Measurements from ENCODE around the gene ASGR2. TPM values are rescaled to one million over a fixed set of nuclear protein-coding genes. Genes with fewer than 3 reads are reported as not detected.

Gene ASGR2
- total and polyA plus RNA-seq, 2 of the 13 experiments (the other 11 are each of a cell fraction or from before 2014, with no cell fraction given) = 320 to 754 TPM

GRCh38 chr17:7114875-7115614 lies 423 bp upstream of the ASGR2 start (continued):
- TF ChIP-seq ZNF281 (CRISPR knock-in tag; IDR thresholded peaks at IDR 0.05; ENCODE audit: borderline replicate concordance) (peak; percentile 46; the same call in 1 of the 2 replicates), MYC (CRISPR knock-in tag; IDR thresholded peaks at IDR 0.05; ENCODE audit: borderline replicate concordance) (0 out of 2 replicates have a peak, but pooled peaks have one; percentile 13), ZNF136 (CRISPR knock-in tag; IDR thresholded peaks at IDR 0.05; ENCODE audit: low read depth) (no peak), ZNF678 (CRISPR knock-in tag; IDR thresholded peaks at IDR 0.05) (no peak), SMARCE1 (IDR thresholded peaks at IDR 0.05; ENCODE audit: borderline replicate concordance) (no peak), SNAPC2 (CRISPR knock-in tag; IDR thresholded peaks at IDR 0.05) (no peak), CHCHD3 (CRISPR knock-in tag; IDR thresholded peaks at IDR 0.05) (peak; percentile 71; the same call in 1 of the 2 replicates), BORCS8-MEF2B (CRISPR knock-in tag; IDR thresholded peaks at IDR 0.05) (no peak), HDAC1 (CRISPR knock-in tag; IDR thresholded peaks at IDR 0.05) (peak; percentile 45), ZNF274 (CRISPR knock-in tag; IDR thresholded peaks at IDR 0.05) (no peak), ZNF672 (CRISPR knock-in tag; IDR thresholded peaks at IDR 0.05) (no peak), ARNT (IDR thresholded peaks at IDR 0.05) (no peak), ZNF660 (CRISPR knock-in tag; IDR thresholded peaks at IDR 0.05; ENCODE audit: borderline replicate concordance, low read depth) (no peak), HMGXB4 (CRISPR knock-in tag; IDR thresholded peaks at IDR 0.05; ENCODE audit: borderline replicate concordance in 1 of 2, low read depth in 1 of 2) (no peak; a peak in 2 of 4 replicates), ZNF142 (CRISPR knock-in tag; IDR thresholded peaks at IDR 0.05) (peak; percentile 63), SOX5 (CRISPR knock-in tag; IDR thresholded peaks at IDR 0.05; ENCODE audit: borderline replicate concordance) (no peak; the same call in 1 of the 2 replicates), GABPB1 (CRISPR knock-in tag; IDR thresholded peaks at IDR 0.05) (peak; percentile 47; the same call in 1 of the 2 replicates), SATB2 (CRISPR knock-in tag; IDR thresholded peaks at IDR 0.05) (peak; percentile 54; the same call in 1 of the 2 replicates)
